ENCODE measurements around the gene CDCA8.
"Not testable (repeated sequence)": the region's sequence is repeated elsewhere in the genome, so short reads cannot be mapped to it uniquely, and the experiment has no call there.

Gene CDCA8

GRCh38 chr1:37728416-37728815, 36.1 kb downstream of the CDCA8 start:
- H3K4me3 ChIP-seq (ENCODE audit: low read depth, low read length), result no peak overlapping the region
- in situ Hi-C loops (cut with HindIII; ENCODE audit: low sequenced_read_pairs), result no loop called here
- DNase-seq (ENCODE audit: low read depth), result no peak
- no peak for TF ChIP-seq CTCF (IDR thresholded peaks at IDR 0.05; ENCODE audit: low read depth, low read length, missing control alignments)

GRCh38 chr1:37730376-37730775, 38.1 kb downstream of the CDCA8 start:
- no peak for TF ChIP-seq CTCF (IDR thresholded peaks at IDR 0.05; ENCODE audit: low read depth, low read length, missing control alignments)
- DNase-seq (ENCODE audit: low read depth), result no peak
- H3K4me3 ChIP-seq (ENCODE audit: low read depth, low read length), result no peak overlapping the region
- in situ Hi-C loops (cut with HindIII; ENCODE audit: low sequenced_read_pairs), result no loop called here

GRCh38 chr1:37731312-37732019, 39.1 kb downstream of the CDCA8 start:
- H3K4me3 ChIP-seq (ENCODE audit: low read depth, low read length), result no peak overlapping the region
- in situ Hi-C loops (cut with HindIII; ENCODE audit: low sequenced_read_pairs), result no loop called here
- no peak for TF ChIP-seq CTCF (IDR thresholded peaks at IDR 0.05; ENCODE audit: low read depth, low read length, missing control alignments)
- no peak for DNase-seq (ENCODE audit: low read depth)

GRCh38 chr1:37732111-37732780, 39.9 kb downstream of the CDCA8 start:
- in situ Hi-C loops (cut with HindIII; ENCODE audit: low sequenced_read_pairs), result no loop called here
- TF ChIP-seq CTCF (IDR thresholded peaks at IDR 0.05; ENCODE audit: low read depth, low read length, missing control alignments), result no peak
- DNase-seq (ENCODE audit: low read depth), result no peak
- H3K4me3 ChIP-seq (ENCODE audit: low read depth, low read length), result no peak overlapping the region

GRCh38 chr1:37734629-37735591, 42.6 kb downstream of the CDCA8 start:
- in situ Hi-C loops (cut with HindIII; ENCODE audit: low sequenced_read_pairs), result no loop called here
- no peak for DNase-seq (ENCODE audit: low read depth)

GRCh38 chr1:37737975-37738374, 45.7 kb downstream of the CDCA8 start:
- in situ Hi-C loops (cut with HindIII; ENCODE audit: low sequenced_read_pairs); H3K4me3 ChIP-seq (ENCODE audit: low read depth, low read length); DNase-seq (ENCODE audit: low read depth): not testable (repeated sequence)

More at GRCh38 chr1:37734629-37735591, 42.6 kb downstream of the CDCA8 start:
- no peak overlapping the region for H3K4me3 ChIP-seq (ENCODE audit: low read depth, low read length)
- no peak for TF ChIP-seq CTCF (IDR thresholded peaks at IDR 0.05; ENCODE audit: low read depth, low read length, missing control alignments)

- H3K4me3 ChIP-seq (ENCODE audit: low read depth, low read length); DNase-seq (ENCODE audit: low read depth); in situ Hi-C loops (cut with HindIII; ENCODE audit: low sequenced_read_pairs): not testable (repeated sequence)
Observed at GRCh38 chr1:37738619-37739018, 46.3 kb downstream of the CDCA8 start.

All from astrocyte of the cerebellum (primary cell).